Measurements from ENCODE around the gene IL12RB1. TPM values are rescaled to one million over a fixed set of nuclear protein-coding genes. Genes with fewer than 3 reads are reported as not detected.
A peak's percentile ranks its signal among the peaks of the same experiment; 100 is the strongest.

Gene IL12RB1
- total RNA-seq, 1 donor from 2014 or later = not detected

GRCh38 chr19:18112989-18113478 is 26.3 kb upstream of the IL12RB1 start:
- H3K36me3 Mint-ChIP-seq (ENCODE audit: low read depth, unreplicated experiment) = peaks cover 7% of the 10 kb centered on the region
- H3K4me1 Mint-ChIP-seq (ENCODE audit: unreplicated experiment) = peaks cover 13% of the 10 kb centered on the region
- H3K27me3 Mint-ChIP-seq (ENCODE audit: unreplicated experiment) = peaks cover 27% of the 10 kb centered on the region
- DNase-seq (ENCODE audit: low spot score) = peak; percentile 96
- H3K4me3 Mint-ChIP-seq (ENCODE audit: unreplicated experiment) = peak overlapping the region; percentile 37
- peak; percentile 67 for TF ChIP-seq CTCF (IDR thresholded peaks at IDR 0.05; ENCODE audit: unreplicated experiment)
- no peaks in the 10 kb centered on the region for H3K9me3 Mint-ChIP-seq (ENCODE audit: unreplicated experiment)
- H3K27ac Mint-ChIP-seq (ENCODE audit: unreplicated experiment) = no peak overlapping the region

- H3K27me3 Mint-ChIP-seq (ENCODE audit: unreplicated experiment) = peaks cover 24% of the 10 kb centered on the region
- TF ChIP-seq CTCF (IDR thresholded peaks at IDR 0.05; ENCODE audit: unreplicated experiment) = no peak
- peaks cover 4% of the 10 kb centered on the region for H3K36me3 Mint-ChIP-seq (ENCODE audit: low read depth, unreplicated experiment)
- no peak overlapping the region for H3K27ac Mint-ChIP-seq (ENCODE audit: unreplicated experiment)
- H3K4me1 Mint-ChIP-seq (ENCODE audit: unreplicated experiment) = peaks cover 9% of the 10 kb centered on the region
- no peaks in the 10 kb centered on the region for H3K9me3 Mint-ChIP-seq (ENCODE audit: unreplicated experiment)
- DNase-seq (ENCODE audit: low spot score) = no peak
- no peak overlapping the region for H3K4me3 Mint-ChIP-seq (ENCODE audit: unreplicated experiment)
These were observed 24.0 kb upstream of the IL12RB1 start for GRCh38 chr19:18110609-18111232.

GRCh38 chr19:18109733-18110608 is 23.2 kb upstream of the IL12RB1 start:
- no peak for DNase-seq (ENCODE audit: low spot score)
- Mint-ChIP-seq H3K27me3 (ENCODE audit: unreplicated experiment) (peaks cover 20% of the 10 kb centered on the region), H3K36me3 (ENCODE audit: low read depth, unreplicated experiment) (peaks cover 4% of the 10 kb centered on the region), H3K4me1 (ENCODE audit: unreplicated experiment) (peaks cover 9% of the 10 kb centered on the region), H3K27ac (ENCODE audit: unreplicated experiment) (no peak overlapping the region), H3K4me3 (ENCODE audit: unreplicated experiment) (peak overlapping the region; percentile 88), H3K9me3 (ENCODE audit: unreplicated experiment) (no peaks in the 10 kb centered on the region)
- no peak for TF ChIP-seq CTCF (IDR thresholded peaks at IDR 0.05; ENCODE audit: unreplicated experiment)

GRCh38 chr19:18109341-18109732 is 22.6 kb upstream of the IL12RB1 start:
- H3K36me3 Mint-ChIP-seq (ENCODE audit: low read depth, unreplicated experiment) = peaks cover 4% of the 10 kb centered on the region
- H3K4me3 Mint-ChIP-seq (ENCODE audit: unreplicated experiment) = peak overlapping the region; percentile 88
- TF ChIP-seq CTCF (IDR thresholded peaks at IDR 0.05; ENCODE audit: unreplicated experiment) = no peak
- H3K27ac Mint-ChIP-seq (ENCODE audit: unreplicated experiment) = no peak overlapping the region
- no peak for DNase-seq (ENCODE audit: low spot score)
- H3K4me1 Mint-ChIP-seq (ENCODE audit: unreplicated experiment) = peaks cover 9% of the 10 kb centered on the region
- H3K9me3 Mint-ChIP-seq (ENCODE audit: unreplicated experiment) = no peaks in the 10 kb centered on the region
- peaks cover 15% of the 10 kb centered on the region for H3K27me3 Mint-ChIP-seq (ENCODE audit: unreplicated experiment)

- H3K9me3 Mint-ChIP-seq (ENCODE audit: unreplicated experiment) = no peaks in the 10 kb centered on the region
- no peak for DNase-seq (ENCODE audit: low spot score)
- no peak overlapping the region for H3K27ac Mint-ChIP-seq (ENCODE audit: unreplicated experiment)
- TF ChIP-seq CTCF (IDR thresholded peaks at IDR 0.05; ENCODE audit: unreplicated experiment) = no peak
- peaks cover 4% of the 10 kb centered on the region for H3K36me3 Mint-ChIP-seq (ENCODE audit: low read depth, unreplicated experiment)
- peaks cover 12% of the 10 kb centered on the region for H3K27me3 Mint-ChIP-seq (ENCODE audit: unreplicated experiment)
- peaks cover 9% of the 10 kb centered on the region for H3K4me1 Mint-ChIP-seq (ENCODE audit: unreplicated experiment)
- H3K4me3 Mint-ChIP-seq (ENCODE audit: unreplicated experiment) = peak overlapping the region; percentile 88
These were observed 22.2 kb upstream of the IL12RB1 start for GRCh38 chr19:18108897-18109296.
